Measurements from ENCODE around the gene LARGE1. TPM values are rescaled to one million over a fixed set of nuclear protein-coding genes. Genes with fewer than 3 reads are reported as not detected.

Gene LARGE1
- total RNA-seq, 1 donor from 2014 or later, result 2.8 TPM

DNA sequence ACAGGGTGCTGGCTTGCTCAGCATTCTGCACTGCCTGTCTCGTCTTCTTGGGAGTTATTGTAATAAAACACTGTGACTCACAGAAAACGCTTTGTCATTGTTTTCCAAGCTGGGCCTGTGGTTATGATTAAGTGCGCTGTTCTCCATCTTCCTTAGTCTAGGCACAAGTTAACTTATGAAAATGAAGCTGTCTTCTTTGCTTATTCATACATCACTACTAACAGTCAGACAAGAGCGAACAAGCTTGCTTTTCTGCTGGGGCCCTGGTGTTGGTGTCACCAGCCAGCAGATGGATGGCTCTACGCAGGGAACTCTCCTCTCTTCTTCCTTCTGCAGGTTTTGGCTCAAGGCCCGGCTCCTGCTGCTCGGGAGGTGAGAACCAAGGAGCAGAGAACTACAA, 482.0 kb downstream of the LARGE1 start:
- no peak for DNase-seq (ENCODE audit: low read depth, low spot score)

GRCh38 chr22:33431300-33431699, 489.0 kb downstream of the LARGE1 start:
- DNase-seq (ENCODE audit: low read depth, low spot score), result no peak

DNA sequence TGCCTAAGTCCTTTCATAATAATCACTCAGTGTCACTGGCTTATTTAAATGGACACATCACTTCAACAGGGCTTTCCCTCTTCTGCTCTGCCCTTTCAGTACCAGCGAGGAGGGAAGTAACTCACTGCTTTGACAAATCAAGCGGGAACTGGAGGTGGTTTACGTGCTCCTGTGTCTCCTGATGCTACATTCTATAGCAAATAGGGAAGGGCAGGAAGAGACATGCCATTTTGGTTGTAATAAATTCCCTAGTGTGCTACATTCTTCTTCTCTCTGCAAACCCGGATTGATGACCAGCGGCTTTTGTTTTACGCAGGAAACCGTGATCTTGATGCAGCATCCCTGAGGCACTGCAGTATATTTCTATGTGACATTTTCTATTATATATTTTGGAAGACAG, 491.0 kb downstream of the LARGE1 start:
- DNase-seq (ENCODE audit: low read depth, low spot score), result no peak

DNA sequence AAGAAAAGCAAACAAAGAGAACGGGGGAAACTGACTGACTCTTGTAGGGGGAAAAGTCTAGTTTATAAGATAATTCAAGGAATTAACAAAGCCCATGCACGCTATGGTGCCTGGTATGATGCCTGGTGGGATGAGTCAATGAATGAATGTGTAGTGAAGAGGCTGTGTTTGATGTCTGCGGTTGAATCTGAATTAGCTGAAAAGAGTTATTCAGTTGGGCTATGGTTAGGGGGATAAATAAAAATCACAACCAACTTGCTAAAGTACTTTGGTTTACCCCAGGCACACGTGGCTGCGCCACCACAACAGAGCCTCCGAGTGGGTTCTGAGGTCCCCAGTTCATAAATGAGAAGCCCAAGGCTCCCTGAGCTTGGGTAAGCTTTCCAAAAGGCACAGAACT, 492.8 kb downstream of the LARGE1 start:
- DNase-seq (ENCODE audit: low read depth, low spot score), result no peak

GRCh38 chr22:33426451-33426850, 493.8 kb downstream of the LARGE1 start:
- no peak for DNase-seq (ENCODE audit: low read depth, low spot score)

DNA sequence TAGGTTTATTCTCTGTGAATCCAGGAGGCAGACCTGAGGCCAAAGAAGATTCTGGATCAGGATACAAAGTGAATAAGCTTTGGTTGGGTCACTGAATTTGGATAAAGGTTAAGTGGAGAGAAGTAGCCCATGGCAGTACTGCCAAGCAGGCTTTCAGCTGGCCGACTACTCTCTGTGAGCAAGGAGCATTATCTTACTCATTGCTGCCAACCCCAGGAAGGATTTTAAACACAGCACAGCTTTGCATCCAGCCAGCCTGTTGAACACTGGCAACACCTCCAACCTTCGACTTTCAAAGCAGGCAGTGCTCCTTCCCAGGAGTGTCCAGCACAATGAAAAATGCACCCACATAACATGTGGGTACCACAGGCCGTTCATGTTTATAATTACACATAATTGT, 498.4 kb downstream of the LARGE1 start:
- no peak for DNase-seq (ENCODE audit: low read depth, low spot score)

GRCh38 chr22:33418484-33418883, 501.8 kb downstream of the LARGE1 start:
- no peak for DNase-seq (ENCODE audit: low read depth, low spot score)

DNA sequence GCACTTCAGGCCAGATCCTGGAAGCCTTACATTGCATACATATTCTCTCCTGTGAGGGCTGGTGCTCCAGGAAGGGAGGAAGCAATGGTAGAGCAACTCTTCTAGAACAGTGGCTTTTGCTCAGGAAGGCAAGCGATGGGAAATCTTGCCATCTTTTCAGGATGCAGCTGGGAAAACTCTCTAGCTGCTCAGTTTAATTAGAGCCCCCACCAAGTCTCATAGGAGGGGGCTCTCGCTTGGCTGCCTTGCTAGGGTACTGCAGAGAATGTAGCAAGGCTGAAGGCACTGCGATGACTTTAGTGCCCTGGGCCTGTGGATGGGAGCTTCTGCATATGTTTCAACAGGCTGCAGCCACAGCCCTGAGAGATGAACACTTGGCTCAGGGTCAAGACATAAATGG, 504.9 kb downstream of the LARGE1 start:
- DNase-seq (ENCODE audit: low read depth, low spot score), result no peak

DNA sequence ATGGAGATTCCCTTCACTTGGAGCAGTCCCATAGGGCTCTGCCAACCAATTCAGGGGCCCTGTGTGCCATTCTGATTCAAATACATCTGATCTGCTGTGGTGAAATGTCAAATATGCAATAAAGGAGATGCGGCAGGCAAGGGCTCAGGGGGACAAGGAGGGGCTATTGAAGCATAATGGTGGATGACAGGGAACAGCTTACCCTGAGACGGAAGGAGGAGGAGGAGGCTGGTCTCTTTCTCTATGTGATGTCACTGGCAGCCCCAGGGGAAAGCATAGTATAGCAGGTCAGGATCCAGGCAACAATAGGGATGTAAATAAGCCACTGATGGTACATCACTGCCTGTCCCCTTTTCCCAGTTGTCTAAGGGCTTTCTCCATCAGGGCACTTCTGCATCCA, 511.2 kb downstream of the LARGE1 start:
- DNase-seq (ENCODE audit: low read depth, low spot score), result no peak

- no peak for DNase-seq (ENCODE audit: low read depth, low spot score)
These were observed 515.1 kb downstream of the LARGE1 start for GRCh38 chr22:33405194-33405593.

GRCh38 chr22:33404723-33405122, 515.6 kb downstream of the LARGE1 start:
- no peak for DNase-seq (ENCODE audit: low read depth, low spot score)

DNA sequence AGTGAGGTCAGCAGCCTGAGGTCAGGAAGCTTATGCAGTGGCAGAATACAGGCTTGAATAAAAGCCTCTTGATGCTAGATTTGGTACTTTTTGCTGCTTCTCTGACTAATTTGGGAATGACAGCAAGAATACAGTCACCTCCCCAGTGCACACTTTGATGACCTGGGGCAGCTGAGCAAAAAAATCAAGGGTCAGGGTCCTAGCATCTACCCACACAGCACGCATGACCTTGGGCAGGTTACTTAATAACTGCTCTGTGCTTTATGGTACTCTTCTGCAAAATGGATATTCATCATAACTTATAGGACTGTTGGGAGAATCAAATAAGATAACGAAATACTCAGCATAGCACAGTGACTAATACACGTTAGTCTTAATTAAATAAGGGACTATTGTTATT, 518.0 kb downstream of the LARGE1 start:
- DNase-seq (ENCODE audit: low read depth, low spot score), result no peak

DNA sequence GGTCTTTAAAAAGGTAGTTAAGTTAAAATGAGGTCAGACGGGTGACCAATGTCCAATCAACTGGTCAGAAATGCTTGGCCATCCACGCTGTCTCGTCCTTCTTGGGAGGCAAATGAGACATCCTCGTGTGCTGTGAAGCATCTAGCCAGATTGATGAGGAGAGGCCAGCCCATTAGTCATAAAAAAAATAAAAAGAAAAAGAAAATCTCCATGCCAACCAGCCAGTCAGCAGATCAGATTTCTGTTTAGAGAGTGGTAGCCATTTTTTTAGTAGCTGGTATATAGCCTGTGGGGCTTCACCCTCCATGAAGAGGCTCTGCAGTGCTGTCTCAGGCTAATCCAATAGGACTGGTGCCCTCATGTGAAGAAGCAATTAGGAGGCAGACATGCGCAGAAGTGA, 519.0 kb downstream of the LARGE1 start:
- no peak for DNase-seq (ENCODE audit: low read depth, low spot score)

DNA sequence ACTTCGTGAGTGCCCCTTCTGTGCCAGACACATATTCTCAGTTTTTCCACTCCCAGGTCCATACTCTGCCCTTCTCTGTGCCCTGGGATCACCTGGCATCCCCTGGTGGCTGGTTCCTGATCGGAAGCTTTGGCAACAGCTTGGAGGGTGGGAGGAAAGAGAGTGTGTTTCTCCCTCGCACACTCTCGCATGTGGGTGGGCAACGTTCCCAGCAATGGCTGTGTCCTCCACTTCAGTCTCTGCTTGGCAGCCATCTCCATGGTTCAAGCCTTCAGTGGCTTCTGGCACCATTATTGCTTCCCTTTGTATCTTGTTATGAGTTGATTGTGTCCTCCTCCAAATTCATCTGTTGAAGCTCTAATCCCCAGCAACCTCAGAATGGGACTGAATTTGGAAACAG, 519.4 kb downstream of the LARGE1 start:
- no peak for DNase-seq (ENCODE audit: low read depth, low spot score)

DNA sequence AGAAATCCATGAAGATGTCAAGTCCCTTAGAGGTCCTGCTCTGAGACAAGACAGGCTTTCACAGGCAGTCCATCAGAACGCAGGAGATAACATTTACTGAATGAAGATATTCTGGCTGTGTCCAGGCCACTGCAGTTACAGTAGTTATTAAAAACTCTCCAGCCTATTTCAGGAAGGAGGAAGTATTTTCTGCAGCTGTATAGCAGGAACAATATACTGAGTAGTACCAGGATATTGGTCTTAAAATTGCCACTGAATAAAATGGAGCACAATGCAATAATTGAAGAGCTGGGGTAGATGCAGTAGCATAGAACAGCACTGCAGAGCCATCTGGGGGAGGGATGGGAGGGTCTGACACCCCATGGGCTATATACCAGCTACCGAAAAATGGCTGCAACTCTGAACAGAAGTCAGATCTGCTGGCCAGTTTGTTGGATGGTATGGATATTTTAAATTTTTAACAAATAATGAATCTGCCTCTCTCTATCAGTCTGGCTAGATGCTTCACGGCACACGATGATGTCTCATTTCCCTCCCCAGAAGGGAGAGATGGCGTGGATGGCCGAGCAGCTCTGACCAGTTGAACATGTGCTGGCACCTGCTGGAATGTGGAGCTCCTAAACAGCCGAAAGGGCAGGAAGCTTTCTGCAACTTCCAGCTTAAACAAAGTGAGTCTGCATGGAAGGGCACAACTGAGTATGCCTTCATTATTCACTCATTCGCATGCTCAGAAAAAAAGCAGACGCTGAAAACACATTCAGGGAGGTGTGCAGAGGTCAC, 520.0 kb downstream of the LARGE1 start:
- no peak for DNase-seq (ENCODE audit: low read depth, low spot score)

DNA sequence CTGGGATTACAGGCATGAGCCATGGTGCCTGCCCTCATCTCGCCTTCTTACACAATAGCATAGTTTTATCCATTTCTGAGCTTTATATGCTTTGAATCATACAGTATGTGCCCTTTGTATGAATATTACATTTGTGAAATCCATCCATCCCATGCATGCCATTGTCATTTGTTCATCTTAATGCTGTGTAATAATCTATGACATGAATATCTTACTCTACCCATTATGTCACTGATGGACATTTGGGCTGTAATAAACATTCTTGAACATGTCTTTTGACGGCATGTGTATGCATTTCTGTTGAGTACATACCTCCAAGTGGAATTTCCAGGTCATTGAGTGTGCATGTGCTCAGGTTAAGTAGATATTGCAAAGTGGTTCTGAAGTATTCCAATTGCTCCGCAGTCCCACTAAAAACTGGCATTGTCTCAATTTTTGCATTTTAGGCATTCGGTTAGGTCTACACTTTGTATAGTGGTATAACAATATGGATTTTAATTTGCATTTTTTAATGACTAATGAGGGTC, 522.8 kb downstream of the LARGE1 start:
- no peak for DNase-seq (ENCODE audit: low read depth, low spot score)

GRCh38 chr22:33393432-33393831, 526.8 kb downstream of the LARGE1 start:
- DNase-seq (ENCODE audit: low read depth, low spot score), result no peak

DNA sequence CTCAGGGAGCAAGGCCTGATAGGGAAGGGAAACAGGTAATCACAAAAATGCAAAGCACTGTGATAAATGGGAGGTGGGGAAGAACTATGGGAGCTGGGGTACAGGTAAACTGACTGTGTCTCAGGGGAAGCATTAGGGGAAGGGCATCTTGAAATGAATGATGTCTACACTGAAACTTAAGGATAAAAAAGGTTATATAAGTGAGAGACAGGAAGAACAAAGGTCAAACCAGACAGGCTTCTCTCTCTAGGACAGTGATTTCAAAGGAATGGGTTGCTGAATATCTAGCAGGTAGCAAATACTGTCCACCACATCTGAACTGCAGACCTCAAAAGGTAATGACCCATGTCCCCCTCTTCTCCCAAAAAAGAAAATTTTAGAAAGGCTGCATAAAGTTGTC, 529.0 kb downstream of the LARGE1 start:
- DNase-seq (ENCODE audit: low read depth, low spot score), result no peak

- DNase-seq (ENCODE audit: low read depth, low spot score), result no peak
These were observed 530.3 kb downstream of the LARGE1 start for GRCh38 chr22:33389936-33390335.

DNA sequence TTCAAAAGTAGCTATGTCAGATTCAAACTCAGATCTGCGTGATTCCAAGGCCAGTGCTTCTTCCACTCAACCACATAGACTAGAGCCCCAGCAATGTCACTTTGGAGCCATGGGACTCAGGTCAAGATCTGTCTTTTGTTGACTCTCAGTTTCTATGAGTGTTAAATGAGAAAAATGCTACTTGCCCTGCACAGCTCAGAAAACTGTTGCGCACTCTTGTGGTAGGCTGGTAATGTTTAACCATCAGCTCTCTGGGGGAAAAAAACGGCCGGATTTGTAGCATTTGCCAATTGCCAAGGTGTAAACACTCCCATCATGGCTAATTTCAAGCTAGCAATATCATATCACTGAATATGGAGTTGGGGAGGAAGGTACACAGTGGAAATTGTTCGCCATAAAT, 534.0 kb downstream of the LARGE1 start:
- no peak for DNase-seq (ENCODE audit: low read depth, low spot score)

GRCh38 chr22:33385611-33386010, 534.7 kb downstream of the LARGE1 start:
- DNase-seq (ENCODE audit: low read depth, low spot score), result no peak

- DNase-seq (ENCODE audit: low read depth, low spot score), result no peak
These were observed 537.8 kb downstream of the LARGE1 start for GRCh38 chr22:33382436-33382835.

Measured in pulmonary artery endothelial cell (primary cell).